ENCODE measurements around the gene NPIPB6.
"Not testable (repeated sequence)": the region's sequence is repeated elsewhere in the genome, so short reads cannot be mapped to it uniquely, and the experiment has no call there.

DNA sequence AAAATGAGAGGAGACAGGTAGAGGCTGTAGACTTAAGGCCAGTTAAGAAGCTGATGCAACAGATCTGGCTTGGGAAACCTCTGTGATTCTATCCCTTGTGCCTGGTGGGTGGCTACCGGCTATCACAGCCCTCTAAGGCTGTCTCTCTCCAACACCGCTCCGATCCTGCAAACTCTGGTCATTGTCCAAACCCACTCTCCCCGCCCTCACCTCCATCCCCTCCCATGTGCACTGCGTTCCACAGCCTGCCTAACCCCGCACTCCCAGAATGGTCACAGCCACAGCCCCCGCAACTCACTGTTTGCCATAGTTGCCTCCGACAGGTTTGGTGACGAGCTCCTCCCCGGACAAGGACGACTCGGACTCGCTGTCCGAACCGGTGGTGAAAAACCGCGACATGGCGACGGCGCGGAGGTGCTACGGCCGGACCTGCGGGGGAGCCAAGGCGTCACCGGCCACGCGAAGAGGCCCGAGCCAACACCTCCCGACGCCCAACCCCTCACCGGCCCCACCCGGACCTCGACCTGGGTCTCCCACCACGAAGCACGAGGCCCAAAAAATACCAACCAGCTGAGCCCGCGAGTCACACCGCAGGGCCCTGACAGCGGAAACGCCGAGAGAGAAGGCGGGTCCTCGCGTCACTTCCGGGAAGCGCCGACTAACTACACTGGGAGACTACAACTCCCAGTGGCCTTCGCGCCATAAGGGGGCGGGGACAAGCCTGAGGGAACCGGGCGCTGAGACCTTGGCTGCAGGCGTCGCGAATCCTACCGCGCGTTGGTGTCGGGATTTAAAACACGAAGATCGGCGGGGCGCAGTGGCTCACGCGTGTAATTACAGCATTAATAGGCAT, 40.1 kb upstream of the NPIPB6 start, which contains the start of gene EIF3CL:
- TF ChIP-seq, protein P1, sequence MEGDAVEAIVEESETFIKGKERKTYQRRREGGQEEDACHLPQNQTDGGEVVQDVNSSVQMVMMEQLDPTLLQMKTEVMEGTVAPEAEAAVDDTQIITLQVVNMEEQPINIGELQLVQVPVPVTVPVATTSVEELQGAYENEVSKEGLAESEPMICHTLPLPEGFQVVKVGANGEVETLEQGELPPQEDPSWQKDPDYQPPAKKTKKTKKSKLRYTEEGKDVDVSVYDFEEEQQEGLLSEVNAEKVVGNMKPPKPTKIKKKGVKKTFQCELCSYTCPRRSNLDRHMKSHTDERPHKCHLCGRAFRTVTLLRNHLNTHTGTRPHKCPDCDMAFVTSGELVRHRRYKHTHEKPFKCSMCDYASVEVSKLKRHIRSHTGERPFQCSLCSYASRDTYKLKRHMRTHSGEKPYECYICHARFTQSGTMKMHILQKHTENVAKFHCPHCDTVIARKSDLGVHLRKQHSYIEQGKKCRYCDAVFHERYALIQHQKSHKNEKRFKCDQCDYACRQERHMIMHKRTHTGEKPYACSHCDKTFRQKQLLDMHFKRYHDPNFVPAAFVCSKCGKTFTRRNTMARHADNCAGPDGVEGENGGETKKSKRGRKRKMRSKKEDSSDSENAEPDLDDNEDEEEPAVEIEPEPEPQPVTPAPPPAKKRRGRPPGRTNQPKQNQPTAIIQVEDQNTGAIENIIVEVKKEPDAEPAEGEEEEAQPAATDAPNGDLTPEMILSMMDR (IDR thresholded peaks at IDR 0.05): not testable (repeated sequence)
- not testable (repeated sequence) for TF ChIP-seq POLR2A (IDR thresholded peaks at IDR 0.05)

All from adrenal gland (tissue), 5 donors.